22Rv1 (cell line): Measurements from ENCODE around the gene COL23A1.

Experiments used
- ZFX ChIP-seq: fragments of 450-650 bp; IDR thresholded peaks from 2 replicates; pipeline ENCODE4 v1.6.1; 2017; ENCODE audit warnings: antibody characterized with exemption, borderline replicate concordance
- TF ChIP-seq, protein P1 (sequence below): fragments of 450-650 bp; IDR thresholded peaks from 2 replicates; pipeline ENCODE4 v1.5.1; 2017; ENCODE audit warnings: mild to moderate bottlenecking

DNA sequence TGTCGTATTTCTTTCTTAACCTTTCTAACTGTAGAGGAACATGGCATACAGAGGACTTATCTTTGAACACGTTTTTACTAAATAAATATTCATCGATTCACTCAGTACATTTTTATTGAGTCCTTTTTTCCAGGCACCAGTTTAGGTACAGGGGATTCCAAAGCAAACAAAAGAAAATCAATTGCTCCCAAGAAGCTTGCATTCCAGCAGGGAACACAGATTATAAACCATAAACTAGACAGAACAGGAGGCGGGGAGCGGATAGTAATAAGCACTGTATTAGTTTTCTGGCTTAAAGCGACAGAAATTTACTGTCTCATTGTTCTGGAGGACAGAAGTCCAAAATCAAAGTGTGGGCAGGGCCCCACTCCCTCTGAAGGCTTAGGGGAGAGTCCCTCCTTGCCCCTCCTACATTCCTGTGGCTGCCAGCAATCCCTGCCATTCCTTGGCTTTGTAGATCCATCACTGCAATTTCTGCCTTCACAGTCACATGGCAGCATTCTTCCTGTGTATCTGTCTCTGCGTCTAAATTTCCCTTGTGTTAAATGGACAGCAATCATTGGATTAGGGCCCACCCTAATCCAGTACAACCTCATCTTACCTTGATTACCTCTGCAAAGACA lies 115.5 kb downstream of the COL23A1 start:
- TF ChIP-seq, protein P1, sequence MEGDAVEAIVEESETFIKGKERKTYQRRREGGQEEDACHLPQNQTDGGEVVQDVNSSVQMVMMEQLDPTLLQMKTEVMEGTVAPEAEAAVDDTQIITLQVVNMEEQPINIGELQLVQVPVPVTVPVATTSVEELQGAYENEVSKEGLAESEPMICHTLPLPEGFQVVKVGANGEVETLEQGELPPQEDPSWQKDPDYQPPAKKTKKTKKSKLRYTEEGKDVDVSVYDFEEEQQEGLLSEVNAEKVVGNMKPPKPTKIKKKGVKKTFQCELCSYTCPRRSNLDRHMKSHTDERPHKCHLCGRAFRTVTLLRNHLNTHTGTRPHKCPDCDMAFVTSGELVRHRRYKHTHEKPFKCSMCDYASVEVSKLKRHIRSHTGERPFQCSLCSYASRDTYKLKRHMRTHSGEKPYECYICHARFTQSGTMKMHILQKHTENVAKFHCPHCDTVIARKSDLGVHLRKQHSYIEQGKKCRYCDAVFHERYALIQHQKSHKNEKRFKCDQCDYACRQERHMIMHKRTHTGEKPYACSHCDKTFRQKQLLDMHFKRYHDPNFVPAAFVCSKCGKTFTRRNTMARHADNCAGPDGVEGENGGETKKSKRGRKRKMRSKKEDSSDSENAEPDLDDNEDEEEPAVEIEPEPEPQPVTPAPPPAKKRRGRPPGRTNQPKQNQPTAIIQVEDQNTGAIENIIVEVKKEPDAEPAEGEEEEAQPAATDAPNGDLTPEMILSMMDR = no peak
- TF ChIP-seq ZFX = no peak
